Pancreas (tissue), 10 donors: Measurements from ENCODE around the gene OR2A5. TPM values are rescaled to one million over a fixed set of nuclear protein-coding genes. Genes with fewer than 3 reads are reported as not detected.

Source experiments
- ATAC-seq, 4 donors: fragments of 200-7000 bp; cut with Tn5 transposase; one replicate each; pipeline versions ENCODE4 v1.8.0 to v1.9.1; 2020; ENCODE audit warnings: mild to moderate bottlenecking in 4 of 4, moderate library complexity in 4 of 4
- DNase-seq, 6 donors: peaks; one replicate each; pipeline ENCODE4 v3.0.0-alpha.2; 2020
- FAIRE-seq: peaks from 2 replicates; lab custom pipeline; 2012; peaks lifted over from hg19 to GRCh38; lab: Jason Lieb, UNC
- H3K27ac ChIP-seq, 4 donors: fragments of 200-600 bp; sonication (generic); 1 replicate in 3 of 4; 2 replicates in 1 of 4; pipeline versions ENCODE4 v1.5.0 to v1.8.0; 2020
- H3K27me3 ChIP-seq, 4 donors: fragments of 200-600 bp; one replicate each; pipeline ENCODE4 v1.8.0; 2021
- H3K36me3 ChIP-seq, 3 donors: fragments of 200-600 bp; sonication (generic) in 1 of 3; one replicate each; pipeline versions ENCODE4 v1.5.0 to v1.8.0; 2020 to 2021
- H3K4me1 ChIP-seq, 3 donors: fragments of 200-600 bp; one replicate each; pipeline ENCODE4 v1.8.0; 2021
- H3K4me3 ChIP-seq, 4 donors: fragments of 200-600 bp; sonication (generic) in 2 of 4; one replicate each; pipeline versions ENCODE4 v1.5.0 to v1.8.0; 2020 to 2021
- H3K9me3 ChIP-seq, 4 donors: fragments of 200-600 bp; one replicate each; pipeline ENCODE4 v1.8.0; 2021
- CTCF ChIP-seq, 4 donors: fragments of 200-600 bp; sonication (generic) in 3 of 4; IDR thresholded peaks; one replicate each; pipeline versions ENCODE4 v1.5.0 to v1.8.0; 2021; ENCODE audit warnings: antibody characterized with exemption in 4 of 4
- WGBS, 2 donors: extraction: QIAGEN DNeasy Blood & Tissue Kit; methylation state at CpG; one replicate each; pipeline ENCODE4 v1.1.7; 2013; 5-methylcytosine and 5-hydroxymethylcytosine counted together
- intact Hi-C, 3 donors: fragments of 100-400 bp; cut with DNase I; formaldehyde crosslinking; loops; one replicate each; pipeline versions ENCODE4 v1.11.1 to v1.14.2; 2022
- polyA plus RNA-seq, 2 donors: library from polyadenylated mRNA; stranded (reverse); fragments of 200-250 nt; gene quantifications; one replicate each; pipeline ENCODE4 v1.2.3, GENCODE V29; 2013
- total RNA-seq, 6 donors: library from RNA; stranded (reverse); fragmentation: NEBNext Ultra II Directional in 4 of 6; extraction: Animal tissue kit (Norgen Biotek cat#: 25700) in 4 of 6; gene quantifications; one replicate each; pipeline versions ENCODE4 v1.2.1 to v1.2.4, GENCODE V29; 2021 to 2023
- donor health status: healthy with polysubstance abuse.
- donor health status: DM: no; HTN: no; CAD: no; lungs with moderate emphysema.
- donor health status: DM: no; HTN: no; CAD: no.
- donor health status: control.
- donor health status: control.
- donor health status: Bipolar disorder and iron deficiency.
- donor health status: DM: yes; HTN: yes; CAD: no.
- donor health status: DM: no; HTN: no; CAD: no.
- donor health status: DM: no; HTN: no; CAD: no.
- donor health status: DM: yes; HTN: yes; CAD: no.

The OR2A5 gene
- total and polyA plus RNA-seq, 8 donors = not detected

- no peak for TF ChIP-seq CTCF (IDR thresholded peaks at IDR 0.05)
- Histone ChIP-seq H3K4me3 (no peak overlapping the region), H3K27me3 (no peaks in the 10 kb centered on the region), H3K27ac (no peak overlapping the region), H3K4me1 (no peaks in the 10 kb centered on the region), H3K36me3 (no peaks in the 10 kb centered on the region), H3K9me3 (no peaks in the 10 kb centered on the region)
- ATAC-seq (no peak), FAIRE-seq (no peak), DNase-seq (no peak)
- intact Hi-C loops = no loop called here
- 75 to 82% methylated on average over 2 of the region's 2 CpGs for WGBS, 2 donors
Measured at GRCh38 chr7:144069953-144070352, 21.2 kb downstream of the OR2A5 start.

GRCh38 chr7:144074374-144074773 is 25.6 kb downstream of the OR2A5 start:
- H3K4me1 ChIP-seq = no peaks in the 10 kb centered on the region
- DNase-seq = no peak
- no peak for ATAC-seq
- H3K9me3 ChIP-seq = no peaks in the 10 kb centered on the region
- FAIRE-seq = no peak
- TF ChIP-seq CTCF (IDR thresholded peaks at IDR 0.05) = no peak
- H3K36me3 ChIP-seq = no peaks in the 10 kb centered on the region
- intact Hi-C loops = no loop called here
- H3K27ac ChIP-seq = no peak overlapping the region
- no peak overlapping the region for H3K4me3 ChIP-seq
- WGBS, 2 donors = 86 to 88% methylated on average over 8 of the region's 8 CpGs
- H3K27me3 ChIP-seq = no peaks in the 10 kb centered on the region

GRCh38 chr7:144085978-144086377 is 37.2 kb downstream of the OR2A5 start, which contains the start of gene OR2A12:
Gene OR2A12, plus strand, starts transcription at chr7:144086278. Its CDS starts 8,830 bp downstream, at chr7:144095108.
- H3K27me3 ChIP-seq = no peaks in the 10 kb centered on the region
- WGBS, 2 donors = 75 to 88% methylated on average over 2 of the region's 2 CpGs
- ATAC-seq (no peak), FAIRE-seq (no peak), DNase-seq (no peak)
- no peaks in the 10 kb centered on the region for H3K4me1 ChIP-seq
- TF ChIP-seq CTCF (IDR thresholded peaks at IDR 0.05) = no peak
- intact Hi-C loops = no loop called here
- no peak within 1 kb of the TSS for H3K27ac ChIP-seq
- H3K36me3 ChIP-seq = no peaks in the 10 kb centered on the region
- H3K9me3 ChIP-seq = no peaks in the 10 kb centered on the region
- H3K4me3 ChIP-seq = no peak within 1 kb of the TSS

- no peak for FAIRE-seq
- 52 to 59% methylated on average over 4 of the region's 4 CpGs for WGBS, 2 donors
- Histone ChIP-seq H3K4me1 (no peaks in the 10 kb centered on the region), H3K9me3 (no peaks in the 10 kb centered on the region), H3K27me3 (no peaks in the 10 kb centered on the region), H3K4me3 (no peak overlapping the region), H3K36me3 (no peaks in the 10 kb centered on the region), H3K27ac (no peak overlapping the region)
- intact Hi-C loops = no loop called here
- no peak for TF ChIP-seq CTCF (IDR thresholded peaks at IDR 0.05)
- DNase-seq = no peak
- no peak for ATAC-seq
Measured at GRCh38 chr7:144086730-144087129, 38.0 kb downstream of the OR2A5 start.

- Histone ChIP-seq H3K27ac (no peak overlapping the region), H3K4me1 (no peaks in the 10 kb centered on the region), H3K27me3 (no peaks in the 10 kb centered on the region), H3K4me3 (no peak overlapping the region), H3K9me3 (no peaks in the 10 kb centered on the region), H3K36me3 (no peaks in the 10 kb centered on the region)
- TF ChIP-seq CTCF (IDR thresholded peaks at IDR 0.05) = no peak
- WGBS, 2 donors = 61 to 81% methylated on average over 1 of the region's 1 CpG
- no peak for FAIRE-seq
- no peak for DNase-seq
- intact Hi-C loops = no loop called here
- no peak for ATAC-seq
Measured at GRCh38 chr7:144087230-144087629, 38.5 kb downstream of the OR2A5 start.
